Measurements from ENCODE around the gene SMURF1. TPM values are rescaled to one million over a fixed set of nuclear protein-coding genes. Genes with fewer than 3 reads are reported as not detected.

The SMURF1 gene
- total and polyA plus RNA-seq, 2 of the 8 experiments (the other 6 are each of a cell fraction or from before 2014, with no cell fraction given), result 9.6 to 24.5 TPM

DNA sequence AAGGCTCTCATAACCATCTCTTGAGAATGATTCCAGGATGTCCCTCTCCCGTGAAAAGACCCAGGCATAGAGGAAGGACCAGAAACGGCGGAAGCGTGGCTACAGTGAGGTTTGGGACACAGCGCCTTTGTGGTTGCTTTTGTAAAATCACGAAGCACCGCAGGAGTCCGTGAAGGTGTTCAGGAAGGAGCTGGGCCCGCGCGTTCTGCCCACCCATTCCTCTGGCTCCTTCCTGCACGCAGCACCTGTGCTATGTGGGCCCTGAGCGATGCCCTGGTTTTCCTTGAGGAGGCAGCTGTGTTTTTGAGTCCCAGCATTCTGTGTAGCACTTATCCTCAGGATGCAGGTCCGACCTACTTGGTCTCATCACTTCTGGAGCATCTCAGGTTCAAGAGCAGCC lies 152.8 kb downstream of the SMURF1 start (continued):
- TF ChIP-seq SUZ12 (IDR thresholded peaks at IDR 0.05; ENCODE audit: low read length) (no peak), KDM5A (IDR thresholded peaks at IDR 0.05; ENCODE audit: low read length) (no peak), CHD2 (IDR thresholded peaks at IDR 0.05; ENCODE audit: low read length) (no peak), EZH2 (IDR thresholded peaks at IDR 0.05; ENCODE audit: low read depth, low read length, severe bottlenecking) (no peak), SIN3A (conservative IDR thresholded peaks at IDR 0.05 in 1 of 2, IDR thresholded peaks at IDR 0.05 in 1 of 2; ENCODE audit: low read depth in 1 of 2, low read length in 2 of 2) (no peak), RBBP5 (IDR thresholded peaks at IDR 0.05; ENCODE audit: borderline replicate concordance, low read depth, low read length) (no peak), YY1 (IDR thresholded peaks at IDR 0.05; ENCODE audit: low read depth, low read length) (no peak), KDM4A (IDR thresholded peaks at IDR 0.05; ENCODE audit: low read depth, low read length, severe bottlenecking) (no peak)
- TF ChIP-seq, protein P1, sequence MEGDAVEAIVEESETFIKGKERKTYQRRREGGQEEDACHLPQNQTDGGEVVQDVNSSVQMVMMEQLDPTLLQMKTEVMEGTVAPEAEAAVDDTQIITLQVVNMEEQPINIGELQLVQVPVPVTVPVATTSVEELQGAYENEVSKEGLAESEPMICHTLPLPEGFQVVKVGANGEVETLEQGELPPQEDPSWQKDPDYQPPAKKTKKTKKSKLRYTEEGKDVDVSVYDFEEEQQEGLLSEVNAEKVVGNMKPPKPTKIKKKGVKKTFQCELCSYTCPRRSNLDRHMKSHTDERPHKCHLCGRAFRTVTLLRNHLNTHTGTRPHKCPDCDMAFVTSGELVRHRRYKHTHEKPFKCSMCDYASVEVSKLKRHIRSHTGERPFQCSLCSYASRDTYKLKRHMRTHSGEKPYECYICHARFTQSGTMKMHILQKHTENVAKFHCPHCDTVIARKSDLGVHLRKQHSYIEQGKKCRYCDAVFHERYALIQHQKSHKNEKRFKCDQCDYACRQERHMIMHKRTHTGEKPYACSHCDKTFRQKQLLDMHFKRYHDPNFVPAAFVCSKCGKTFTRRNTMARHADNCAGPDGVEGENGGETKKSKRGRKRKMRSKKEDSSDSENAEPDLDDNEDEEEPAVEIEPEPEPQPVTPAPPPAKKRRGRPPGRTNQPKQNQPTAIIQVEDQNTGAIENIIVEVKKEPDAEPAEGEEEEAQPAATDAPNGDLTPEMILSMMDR (IDR thresholded peaks at IDR 0.05; ENCODE audit: control extremely low read depth in 1 of 3, insufficient read depth in 1 of 3, low read depth in 1 of 3, low read length in 3 of 3), result no peak

Measured in H1 (cell line).